Activated naive CD4-positive, alpha-beta T cell treated with anti-CD3 and anti-CD28 coated beads, Interleukin-2, amount 10 ng/mL, durations not matched to agents 7 days and 5 days (primary cell): ENCODE data around the gene UBN1.
A peak's percentile ranks its signal among the peaks of the same experiment; 100 is the strongest.

Source experiments
- CTCF ChIA-PET: fragments of 350-600 bp; sonication (Branson Sonifier 250); formaldehyde crosslinking; loops from one replicate; lab custom pipeline; 2021; ENCODE audit warnings: antibody characterized with exemption; lab: Charles Lee
- DNase-seq: peaks from one replicate; pipeline ENCODE4 v3.0.0-alpha.2; 2020
- H3K27ac Mint-ChIP-seq: one replicate; pipeline ENCODE4 v1.8.0; 2021; ENCODE audit warnings: mild to moderate bottlenecking, moderate library complexity, mixed read lengths
- H3K27me3 Mint-ChIP-seq: one replicate; pipeline ENCODE4 v1.8.0; 2021; ENCODE audit warnings: mild to moderate bottlenecking, mixed read lengths
- H3K36me3 Mint-ChIP-seq: one replicate; pipeline ENCODE4 v1.8.0; 2021; ENCODE audit warnings: mixed read lengths
- H3K4me1 Mint-ChIP-seq: one replicate; pipeline ENCODE4 v1.8.0; 2021; ENCODE audit warnings: mixed read lengths
- H3K4me3 Mint-ChIP-seq: one replicate; pipeline ENCODE4 v1.8.0; 2021; ENCODE audit warnings: mild to moderate bottlenecking, moderate library complexity, mixed read lengths
- H3K9me3 Mint-ChIP-seq: one replicate; pipeline ENCODE4 v1.8.0; 2021; ENCODE audit warnings: mixed read lengths

The UBN1 gene

DNA sequence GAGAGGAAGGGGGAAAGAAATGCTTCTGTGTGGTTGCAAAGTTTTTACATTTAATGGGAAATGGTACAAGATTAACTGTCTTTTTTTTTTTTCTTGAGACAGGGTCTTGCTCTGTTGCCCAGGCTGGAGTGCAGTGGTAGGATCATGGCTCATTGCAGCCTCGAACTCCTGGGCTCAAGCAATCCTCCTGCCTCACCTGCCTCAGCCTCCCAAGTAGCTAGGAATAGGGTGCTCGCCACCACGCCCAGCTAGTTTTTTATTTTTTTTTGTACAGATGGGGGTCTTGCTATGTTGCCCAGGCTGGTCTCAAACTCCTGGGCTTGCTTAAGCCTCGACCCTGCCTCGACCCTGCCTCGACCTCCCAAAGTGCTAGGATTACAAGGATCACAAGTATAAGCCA lies 41.0 kb upstream of the UBN1 start:
- Mint-ChIP-seq H3K27me3 (no peaks in the 10 kb centered on the region), H3K4me3 (no peak overlapping the region), H3K9me3 (no peaks in the 10 kb centered on the region), H3K36me3 (peaks cover 28% of the 10 kb centered on the region), H3K4me1 (peaks cover 19% of the 10 kb centered on the region), H3K27ac (no peak overlapping the region)
- CTCF ChIA-PET = no interaction called here
- no peak for DNase-seq

DNA sequence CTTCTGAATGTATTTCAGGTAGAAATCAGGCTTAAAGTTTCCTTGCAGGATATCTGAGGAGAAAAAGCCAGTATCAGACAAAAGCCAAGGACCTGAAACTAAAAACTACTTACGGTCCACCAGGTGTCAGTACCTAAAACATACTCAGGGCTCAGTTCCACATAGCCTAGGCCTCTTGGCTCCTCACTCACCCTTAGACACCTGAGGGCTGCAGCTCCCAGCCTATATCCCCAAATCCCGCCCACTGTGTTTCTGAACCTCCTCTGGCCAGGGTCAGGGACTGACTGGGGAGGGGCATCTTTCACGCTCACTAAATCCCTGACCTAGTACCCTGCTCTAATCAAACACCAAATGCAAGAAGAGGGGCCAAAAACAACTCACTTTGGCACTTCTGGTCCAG lies 36.0 kb upstream of the UBN1 start:
- Mint-ChIP-seq H3K4me3 (no peak overlapping the region), H3K36me3 (peaks cover 45% of the 10 kb centered on the region), H3K4me1 (peaks cover 2% of the 10 kb centered on the region), H3K9me3 (no peaks in the 10 kb centered on the region), H3K27me3 (no peaks in the 10 kb centered on the region), H3K27ac (no peak overlapping the region)
- DNase-seq = no peak
- CTCF ChIA-PET = no interaction called here

DNA sequence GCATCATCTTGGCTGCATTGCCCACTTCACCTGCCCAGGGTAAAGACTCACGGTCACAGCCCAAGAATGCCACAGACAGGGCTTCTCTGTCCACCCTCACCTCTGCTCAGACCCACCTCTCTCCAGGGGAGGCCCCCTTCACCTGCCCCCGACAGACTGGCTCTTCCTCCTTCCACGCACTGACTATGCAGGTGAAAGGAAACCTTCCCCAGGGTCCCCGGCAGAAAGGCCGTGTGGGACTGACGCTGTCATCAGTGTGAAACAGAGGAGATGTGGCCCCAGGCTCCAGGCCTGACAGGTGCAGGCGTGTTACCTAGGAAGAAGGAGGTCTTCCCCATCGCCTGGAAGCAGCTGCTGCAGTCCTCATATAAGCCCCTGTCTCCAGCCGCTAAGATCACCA lies 35.5 kb upstream of the UBN1 start:
- H3K36me3 Mint-ChIP-seq = peaks cover 46% of the 10 kb centered on the region
- H3K9me3 Mint-ChIP-seq = no peaks in the 10 kb centered on the region
- no peaks in the 10 kb centered on the region for H3K27me3 Mint-ChIP-seq
- no peak overlapping the region for H3K4me3 Mint-ChIP-seq
- no peak for DNase-seq
- H3K27ac Mint-ChIP-seq = peak overlapping the region; percentile 70
- H3K4me1 Mint-ChIP-seq = peaks cover 2% of the 10 kb centered on the region
- CTCF ChIA-PET = no interaction called here

DNA sequence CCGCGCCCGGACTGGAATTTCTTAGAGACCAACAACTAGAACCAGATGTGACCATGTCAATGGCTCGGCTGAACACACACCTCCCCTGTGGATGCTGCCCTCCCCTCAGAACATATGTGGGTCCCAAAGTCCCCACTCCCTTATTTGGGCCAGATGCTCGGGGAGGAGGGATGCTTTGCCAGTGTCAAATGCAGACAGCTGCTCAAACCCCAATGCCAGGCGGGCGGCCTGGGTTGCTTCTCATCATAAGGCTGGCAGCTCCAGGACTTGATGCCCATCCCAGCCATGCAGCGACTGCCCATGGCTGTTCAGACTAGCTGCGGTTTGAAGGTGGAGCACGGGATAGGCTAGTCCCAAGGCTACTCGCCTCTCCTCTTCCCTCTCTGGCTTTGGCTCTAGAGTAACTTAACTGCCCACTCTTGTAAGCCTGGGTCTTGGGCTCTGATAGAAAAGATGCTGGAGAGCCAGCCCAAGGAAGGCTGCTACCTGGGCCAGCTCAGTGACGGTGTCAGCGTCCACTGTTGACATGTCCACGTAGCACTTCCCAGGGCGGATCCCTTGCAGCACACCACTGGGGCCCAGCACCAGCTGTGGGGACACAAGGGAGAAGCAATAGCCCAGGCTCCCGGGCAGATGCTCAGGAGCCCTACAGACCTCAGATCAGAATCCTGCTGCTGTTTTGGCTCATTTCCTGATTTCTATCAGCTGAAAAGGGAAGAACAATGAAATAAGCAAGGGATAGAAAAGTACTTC lies 33.9 kb upstream of the UBN1 start:
- H3K4me3 Mint-ChIP-seq = no peak overlapping the region
- no peak for DNase-seq
- CTCF ChIA-PET = no interaction called here
- H3K27ac Mint-ChIP-seq = no peak overlapping the region
- peaks cover 47% of the 10 kb centered on the region for H3K36me3 Mint-ChIP-seq
- no peaks in the 10 kb centered on the region for H3K27me3 Mint-ChIP-seq
- no peaks in the 10 kb centered on the region for H3K9me3 Mint-ChIP-seq
- peaks cover 2% of the 10 kb centered on the region for H3K4me1 Mint-ChIP-seq

DNA sequence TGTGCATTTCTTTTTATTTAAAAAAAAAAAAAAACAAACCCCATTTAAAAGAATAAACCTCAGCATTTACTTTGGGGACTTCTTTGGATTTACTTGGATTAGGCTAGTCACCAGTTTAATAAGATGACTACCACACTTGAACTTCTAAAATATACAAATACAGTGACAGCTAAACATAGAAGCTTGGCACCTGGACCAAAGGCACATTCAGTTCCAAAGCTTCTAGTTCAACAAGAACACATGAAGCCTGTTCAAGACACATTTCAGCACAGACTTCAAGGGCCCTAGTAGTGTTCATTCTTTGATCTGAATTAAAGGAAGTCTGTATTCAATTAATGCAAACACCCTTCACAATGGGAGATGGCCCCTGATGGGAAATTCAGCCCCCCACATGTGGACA lies 33.2 kb upstream of the UBN1 start:
- Mint-ChIP-seq H3K27ac (no peak overlapping the region), H3K4me3 (no peak overlapping the region), H3K4me1 (peaks cover 2% of the 10 kb centered on the region), H3K36me3 (peaks cover 50% of the 10 kb centered on the region), H3K27me3 (no peaks in the 10 kb centered on the region), H3K9me3 (no peaks in the 10 kb centered on the region)
- CTCF ChIA-PET = no interaction called here
- DNase-seq = no peak

DNA sequence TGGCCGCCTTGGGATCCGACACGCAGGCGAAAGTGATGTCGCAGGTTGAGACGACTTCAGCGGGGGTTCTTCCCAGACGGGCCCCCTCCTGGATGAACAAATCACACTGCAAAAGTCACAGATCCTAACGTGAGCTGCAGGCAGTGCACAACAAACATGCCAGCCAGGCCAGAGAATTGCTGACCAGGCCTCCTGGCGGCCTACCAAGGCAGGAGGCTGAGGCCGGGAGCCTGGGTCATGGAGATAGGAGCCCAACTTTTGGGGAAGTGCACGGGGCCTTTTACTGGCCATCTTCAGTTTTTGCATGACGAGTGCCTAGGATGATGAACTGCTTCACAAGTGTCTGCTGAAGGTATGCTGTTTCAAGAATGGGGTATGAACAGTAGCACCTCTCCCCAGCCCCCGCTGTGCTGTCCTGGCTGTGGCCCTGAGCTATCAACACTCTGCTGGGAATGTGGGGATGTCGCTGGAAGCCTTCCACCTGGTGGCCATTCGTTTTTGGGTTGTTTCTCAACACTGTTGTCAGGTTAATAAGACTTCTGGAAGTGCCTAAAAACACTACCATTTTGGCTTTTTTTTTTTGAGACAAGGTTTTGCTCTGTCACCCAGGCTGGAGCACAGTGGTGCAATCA lies 32.6 kb upstream of the UBN1 start:
- Mint-ChIP-seq H3K4me3 (no peak overlapping the region), H3K27ac (no peak overlapping the region), H3K36me3 (peaks cover 52% of the 10 kb centered on the region), H3K9me3 (no peaks in the 10 kb centered on the region), H3K27me3 (no peaks in the 10 kb centered on the region), H3K4me1 (peaks cover 2% of the 10 kb centered on the region)
- DNase-seq = no peak
- CTCF ChIA-PET = no interaction called here

DNA sequence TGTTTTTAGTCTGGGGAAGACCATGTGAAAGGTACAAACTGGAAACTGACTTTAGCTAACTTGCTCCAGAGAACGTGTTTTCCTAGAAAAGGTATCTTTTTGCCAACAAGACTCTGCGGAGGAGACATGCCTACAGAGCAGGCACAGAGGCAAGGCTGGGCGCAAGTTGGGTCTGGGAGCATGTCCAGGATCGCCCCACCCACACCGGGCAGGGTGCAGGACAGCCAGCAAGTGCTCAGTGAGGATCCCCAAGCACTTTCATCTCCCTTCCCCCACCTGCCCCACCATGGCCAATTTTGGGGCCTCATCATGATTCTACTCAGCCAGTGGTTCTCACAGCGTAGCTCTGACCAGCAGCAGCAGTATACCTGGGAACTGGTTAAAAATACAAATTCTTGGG lies 26.6 kb upstream of the UBN1 start:
- no peak overlapping the region for H3K4me3 Mint-ChIP-seq
- H3K27ac Mint-ChIP-seq = no peak overlapping the region
- no peaks in the 10 kb centered on the region for H3K4me1 Mint-ChIP-seq
- H3K36me3 Mint-ChIP-seq = peaks cover 59% of the 10 kb centered on the region
- H3K9me3 Mint-ChIP-seq = no peaks in the 10 kb centered on the region
- CTCF ChIA-PET = no interaction called here
- no peaks in the 10 kb centered on the region for H3K27me3 Mint-ChIP-seq
- DNase-seq = no peak

DNA sequence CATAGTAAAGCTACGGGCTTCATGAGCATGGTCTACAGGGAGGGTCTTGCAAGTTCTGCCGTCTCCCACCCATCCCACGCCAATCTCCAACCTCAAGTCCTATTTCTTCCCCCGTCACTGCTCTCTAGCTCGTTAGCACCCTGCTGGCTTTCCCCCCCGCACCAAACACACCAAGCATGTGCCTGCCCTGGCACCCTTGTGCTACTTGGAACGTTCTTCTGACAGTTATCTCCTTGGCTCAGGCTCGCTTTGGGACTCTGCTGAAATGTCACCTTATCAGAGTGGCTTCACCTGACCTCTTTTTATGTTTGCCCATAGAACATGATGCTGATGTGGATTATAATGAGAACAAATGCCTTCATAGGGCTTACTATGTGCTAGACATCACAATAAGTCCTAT lies 22.1 kb upstream of the UBN1 start:
- Mint-ChIP-seq H3K36me3 (peaks cover 62% of the 10 kb centered on the region), H3K27ac (no peak overlapping the region), H3K9me3 (no peaks in the 10 kb centered on the region), H3K4me1 (no peaks in the 10 kb centered on the region), H3K4me3 (no peak overlapping the region), H3K27me3 (no peaks in the 10 kb centered on the region)
- CTCF ChIA-PET = interaction anchor here (1.1 kb wide), 1 partner anchor 131 kb away, joined by 3 read pairs; no protein-coding TSS in a partner anchor
- no peak for DNase-seq

DNA sequence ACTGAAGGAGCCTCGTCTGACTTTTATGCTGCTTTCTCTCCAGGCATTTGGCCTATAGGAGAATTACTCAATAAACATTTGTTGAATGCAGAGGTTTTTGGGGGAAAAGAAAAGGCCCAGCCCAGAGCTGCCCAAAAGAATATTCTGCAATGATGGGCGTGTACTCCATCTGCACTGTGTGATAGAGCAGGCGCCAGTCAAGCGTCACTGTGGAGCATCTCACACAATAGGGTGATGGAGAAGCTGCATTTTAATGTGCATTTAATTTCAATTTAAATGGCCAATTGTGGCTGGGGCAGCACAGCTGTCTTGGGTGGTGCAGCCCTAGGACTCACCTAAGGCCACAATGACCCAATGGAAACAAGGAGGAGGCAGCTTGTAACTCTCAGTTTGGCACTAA lies 20.8 kb upstream of the UBN1 start:
- Mint-ChIP-seq H3K27ac (no peak overlapping the region), H3K9me3 (no peaks in the 10 kb centered on the region), H3K36me3 (peaks cover 66% of the 10 kb centered on the region), H3K4me3 (no peak overlapping the region), H3K4me1 (no peaks in the 10 kb centered on the region), H3K27me3 (no peaks in the 10 kb centered on the region)
- DNase-seq = no peak
- CTCF ChIA-PET = no interaction called here

DNA sequence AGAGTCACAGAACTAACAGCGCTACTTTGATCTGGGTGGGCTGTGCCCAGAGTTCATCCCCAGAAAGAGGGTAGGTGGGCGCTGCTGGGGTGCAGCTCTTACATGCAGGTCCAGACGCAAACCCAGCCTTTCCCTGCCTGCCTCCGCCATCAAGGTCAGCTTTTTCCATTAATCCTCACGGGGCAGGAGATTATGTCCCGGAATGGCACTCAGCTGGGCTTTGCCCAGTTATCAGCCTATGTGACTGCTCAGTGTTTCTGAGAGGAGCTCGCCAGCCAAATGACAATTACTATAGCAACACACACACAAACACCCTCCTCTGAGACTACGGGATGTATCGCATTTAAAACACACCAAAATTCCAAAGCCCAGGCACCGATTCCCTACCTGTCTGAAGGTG lies 20.3 kb upstream of the UBN1 start:
- CTCF ChIA-PET = no interaction called here
- H3K27ac Mint-ChIP-seq = no peak overlapping the region

DNA sequence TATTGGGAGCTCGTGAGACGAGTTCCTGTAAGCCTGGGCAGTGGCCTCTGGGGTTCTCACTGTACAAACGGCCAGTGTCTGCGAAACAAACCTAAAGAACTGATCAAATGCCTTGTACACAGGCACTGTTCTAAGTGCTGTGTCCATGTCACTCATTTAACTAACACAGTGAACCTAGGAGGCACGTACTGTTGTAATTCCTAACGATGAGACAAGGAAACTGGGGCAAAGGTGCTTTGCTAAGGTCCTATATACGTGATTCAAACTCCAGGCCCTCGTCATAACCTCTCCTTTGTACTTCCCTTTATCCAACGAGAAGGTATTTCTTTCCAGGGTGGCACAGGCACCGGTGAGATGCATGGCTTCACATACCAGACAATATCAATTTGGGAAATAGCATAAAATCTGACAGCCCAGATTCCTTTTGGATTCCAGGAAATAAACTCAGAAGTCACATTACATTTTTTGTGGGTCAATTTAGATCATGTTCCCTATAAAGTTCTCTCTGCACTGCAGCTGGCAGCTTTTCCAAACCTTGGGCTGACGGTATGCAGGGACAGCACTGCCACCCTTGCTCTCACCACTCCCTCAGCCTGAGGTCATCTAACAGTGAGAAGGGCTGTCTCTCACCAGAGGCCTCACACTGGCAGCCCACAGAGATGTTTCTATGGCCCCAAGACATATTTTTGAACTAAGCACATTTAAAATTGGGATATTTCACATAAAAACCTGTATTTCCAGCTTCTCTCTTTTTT lies 18.5 kb upstream of the UBN1 start:
- Mint-ChIP-seq H3K4me3 (no peak overlapping the region), H3K27ac (no peak overlapping the region), H3K4me1 (peaks cover 5% of the 10 kb centered on the region), H3K27me3 (no peaks in the 10 kb centered on the region), H3K9me3 (no peaks in the 10 kb centered on the region), H3K36me3 (peaks cover 64% of the 10 kb centered on the region)
- CTCF ChIA-PET = no interaction called here
- DNase-seq = no peak

More for the DNA sequence above, 20.3 kb upstream of the UBN1 start:
- H3K27me3 Mint-ChIP-seq = no peaks in the 10 kb centered on the region
- H3K4me3 Mint-ChIP-seq = no peak overlapping the region
- no peaks in the 10 kb centered on the region for H3K9me3 Mint-ChIP-seq
- no peaks in the 10 kb centered on the region for H3K4me1 Mint-ChIP-seq
- no peak for DNase-seq
- H3K36me3 Mint-ChIP-seq = peaks cover 64% of the 10 kb centered on the region

DNA sequence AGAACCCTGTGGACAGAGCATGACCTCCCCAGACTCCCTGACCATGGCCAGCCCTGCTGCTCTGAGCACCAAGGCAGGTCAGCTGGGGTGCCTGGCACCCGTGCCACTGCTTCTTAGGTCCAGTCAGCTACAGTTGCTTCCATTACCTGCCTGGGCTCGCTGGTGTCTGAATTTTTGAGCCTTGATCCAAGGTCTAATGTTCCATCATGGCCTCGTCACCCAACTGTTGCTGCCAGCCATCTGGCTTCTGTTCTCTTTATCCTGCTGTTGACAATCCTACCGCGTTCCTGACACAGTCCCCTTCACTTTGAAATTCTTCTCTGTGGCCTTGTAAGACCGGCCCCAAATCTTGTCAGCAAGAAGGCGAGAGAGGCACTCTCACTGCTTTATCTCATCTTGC lies 16.9 kb upstream of the UBN1 start:
- peaks cover 12% of the 10 kb centered on the region for H3K4me1 Mint-ChIP-seq
- CTCF ChIA-PET = no interaction called here
- no peak for DNase-seq
- no peaks in the 10 kb centered on the region for H3K9me3 Mint-ChIP-seq
- H3K27me3 Mint-ChIP-seq = no peaks in the 10 kb centered on the region
- no peak overlapping the region for H3K4me3 Mint-ChIP-seq
- peaks cover 52% of the 10 kb centered on the region for H3K36me3 Mint-ChIP-seq
- H3K27ac Mint-ChIP-seq = no peak overlapping the region

DNA sequence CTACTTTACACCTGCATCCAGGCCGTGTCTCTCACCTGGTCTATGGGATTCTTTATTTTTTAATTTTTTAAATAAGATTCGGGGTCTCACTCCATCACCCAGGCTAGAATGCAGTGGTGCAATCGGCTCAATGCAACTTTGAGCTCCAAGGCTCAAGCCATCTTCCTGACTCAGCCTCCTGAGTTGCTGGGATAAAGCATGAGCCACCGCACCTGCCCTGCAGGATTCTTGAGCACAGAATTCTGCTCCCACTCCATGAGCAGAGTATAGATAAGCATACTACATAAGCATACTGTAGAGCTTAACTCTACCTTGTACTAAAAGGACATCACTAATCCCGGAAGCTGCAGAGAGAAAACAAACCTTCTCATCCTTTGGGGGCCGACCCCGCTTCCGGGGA lies 15.7 kb upstream of the UBN1 start:
- Mint-ChIP-seq H3K27ac (no peak overlapping the region), H3K9me3 (no peaks in the 10 kb centered on the region), H3K36me3 (peaks cover 51% of the 10 kb centered on the region), H3K27me3 (no peaks in the 10 kb centered on the region), H3K4me1 (peaks cover 12% of the 10 kb centered on the region), H3K4me3 (no peak overlapping the region)
- no peak for DNase-seq
- CTCF ChIA-PET = no interaction called here

DNA sequence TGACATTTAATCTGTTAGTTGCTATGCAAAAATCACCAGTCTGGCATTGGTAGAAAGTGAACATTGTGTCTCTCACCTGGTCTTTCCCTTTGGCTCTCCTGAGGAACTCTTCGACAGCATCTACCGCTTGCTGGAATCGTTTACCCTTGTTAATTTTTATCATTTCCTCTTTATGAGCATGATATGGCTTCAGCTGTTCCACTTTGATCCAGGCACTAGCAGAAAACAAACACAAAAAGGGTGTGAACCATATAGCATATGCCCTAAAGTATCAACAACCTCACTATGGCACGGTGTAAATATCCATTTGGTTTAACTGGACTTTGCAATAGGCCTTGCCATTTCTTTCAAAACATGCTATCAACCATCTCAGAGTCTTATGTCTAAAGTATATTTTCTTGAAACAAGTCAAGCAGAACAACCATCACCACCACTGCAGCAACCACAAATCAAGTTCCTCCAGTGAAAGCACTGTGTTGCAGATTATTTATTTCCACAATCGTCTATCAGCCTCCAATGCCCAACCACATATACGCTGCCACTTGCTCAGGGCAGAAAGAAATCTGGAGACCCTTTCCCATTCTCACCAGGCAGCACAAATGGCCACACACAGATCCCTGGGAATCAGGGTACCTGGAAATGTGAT lies 14.5 kb upstream of the UBN1 start:
- Mint-ChIP-seq H3K27ac (no peak overlapping the region), H3K36me3 (peaks cover 49% of the 10 kb centered on the region), H3K9me3 (no peaks in the 10 kb centered on the region), H3K4me1 (peaks cover 12% of the 10 kb centered on the region), H3K27me3 (no peaks in the 10 kb centered on the region), H3K4me3 (no peak overlapping the region)
- CTCF ChIA-PET = no interaction called here
- DNase-seq = no peak
